GM18498 (cell line): ENCODE results near the gene PRKG1.

Experiments used
- ATAC-seq: cut with Tn5 transposase; IDR thresholded peaks from one replicate; pipeline ENCODE4 v1.9.1; 2021; ENCODE audit warnings: mild to moderate bottlenecking, moderate library complexity; ENCODE audit not compliant: unreplicated experiment

Gene PRKG1

DNA sequence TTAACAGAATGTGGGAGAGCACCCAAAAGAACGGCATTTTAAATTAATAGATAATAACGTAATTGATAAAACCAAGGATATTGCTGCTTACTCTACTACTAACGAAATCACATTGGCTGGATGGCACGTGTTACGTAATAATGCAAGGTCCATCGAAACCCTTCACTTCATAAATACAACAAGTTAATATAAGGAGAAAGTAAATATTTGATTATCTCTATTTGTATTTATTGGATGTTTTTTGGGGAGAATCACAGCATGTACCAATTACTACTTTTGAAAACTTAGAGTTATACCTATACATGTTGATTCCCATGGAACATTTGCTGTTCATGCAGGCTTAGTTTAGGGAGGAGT, 1.6 kb downstream of the PRKG1 start:
- no peak for ATAC-seq

- ATAC-seq, result no peak
Measured at GRCh38 chr10:51076299-51076841, 2.1 kb downstream of the PRKG1 start.

DNA sequence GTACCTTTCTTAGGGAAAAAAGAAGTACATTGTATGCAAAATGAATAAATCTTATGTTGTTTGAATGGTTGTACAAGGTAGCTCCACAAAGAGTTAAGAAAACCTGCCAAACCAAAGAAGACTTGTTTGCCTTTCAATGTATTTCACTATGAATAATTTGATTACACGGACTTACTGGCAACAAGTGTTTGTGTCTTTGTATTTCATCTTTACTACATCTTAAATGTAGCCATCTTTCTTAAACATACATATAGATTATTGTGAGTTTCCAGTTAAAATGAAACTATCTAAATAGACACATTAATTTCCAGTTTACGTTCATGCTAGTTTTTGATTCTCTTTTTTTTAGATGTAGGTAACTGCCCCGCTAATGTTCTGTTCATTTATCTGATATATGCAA, 2.8 kb downstream of the PRKG1 start:
- ATAC-seq, result no peak

GRCh38 chr10:51077507-51077906, 3.2 kb downstream of the PRKG1 start:
- no peak for ATAC-seq

DNA sequence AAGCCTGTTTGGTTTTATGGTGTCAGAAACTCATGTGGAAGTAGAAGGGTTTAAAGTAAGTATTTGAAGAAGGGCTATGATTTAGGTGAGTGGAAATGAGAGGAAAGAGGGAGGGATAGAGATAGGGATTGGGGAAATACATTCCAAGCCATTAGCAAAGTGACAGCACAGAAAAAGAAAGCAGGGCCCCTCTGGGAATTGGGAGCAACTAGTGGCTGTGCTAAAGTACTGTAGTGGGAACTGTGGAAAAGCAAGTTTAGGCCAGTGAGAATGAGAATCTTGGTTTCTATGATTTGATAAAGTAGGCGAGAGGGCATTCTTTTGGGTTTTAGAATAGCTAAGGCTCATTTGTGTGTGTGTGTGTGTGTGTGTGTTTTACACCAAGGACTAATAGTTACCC, 5.0 kb downstream of the PRKG1 start:
- no peak for ATAC-seq

DNA sequence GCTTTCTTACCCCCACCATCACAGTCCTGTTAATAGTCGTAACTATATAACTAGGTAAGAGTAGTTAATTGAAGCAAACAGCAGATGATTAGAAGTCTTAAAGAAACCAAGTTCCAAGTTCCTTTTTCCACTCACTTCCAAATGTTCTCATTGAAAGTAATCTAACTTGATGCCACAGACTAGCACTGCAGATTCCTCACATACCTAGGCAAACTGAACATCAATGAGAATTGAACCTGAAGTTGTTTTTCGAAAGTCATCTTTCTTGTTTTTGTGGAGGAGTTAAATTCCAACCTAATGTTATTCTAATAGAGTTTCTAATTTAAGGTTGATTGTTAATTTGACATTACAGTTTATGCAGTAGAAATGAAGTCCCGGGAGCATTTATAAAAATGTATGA, 5.5 kb downstream of the PRKG1 start:
- no peak for ATAC-seq

- no peak for ATAC-seq
Measured at GRCh38 chr10:51080311-51081006, 6.2 kb downstream of the PRKG1 start.

DNA sequence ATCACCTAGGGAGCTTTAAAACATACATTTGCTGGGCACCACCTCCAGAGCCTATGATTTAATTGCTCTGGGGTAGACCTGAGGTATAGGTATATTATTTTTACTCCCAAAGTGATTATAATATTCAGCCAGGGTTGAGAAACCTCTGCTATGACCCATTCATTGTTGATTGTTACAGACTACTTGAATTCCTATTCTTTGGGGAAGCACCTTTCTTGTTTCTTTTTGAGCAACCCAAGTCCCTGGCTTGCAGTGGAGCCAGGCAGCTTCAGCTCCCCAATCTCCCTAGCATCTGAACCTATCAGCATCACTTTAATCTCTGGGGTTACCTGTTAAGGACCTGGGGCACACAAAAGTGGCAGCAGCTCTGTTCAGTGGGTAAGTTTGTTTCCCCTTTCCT, 8.6 kb downstream of the PRKG1 start:
- no peak for ATAC-seq

DNA sequence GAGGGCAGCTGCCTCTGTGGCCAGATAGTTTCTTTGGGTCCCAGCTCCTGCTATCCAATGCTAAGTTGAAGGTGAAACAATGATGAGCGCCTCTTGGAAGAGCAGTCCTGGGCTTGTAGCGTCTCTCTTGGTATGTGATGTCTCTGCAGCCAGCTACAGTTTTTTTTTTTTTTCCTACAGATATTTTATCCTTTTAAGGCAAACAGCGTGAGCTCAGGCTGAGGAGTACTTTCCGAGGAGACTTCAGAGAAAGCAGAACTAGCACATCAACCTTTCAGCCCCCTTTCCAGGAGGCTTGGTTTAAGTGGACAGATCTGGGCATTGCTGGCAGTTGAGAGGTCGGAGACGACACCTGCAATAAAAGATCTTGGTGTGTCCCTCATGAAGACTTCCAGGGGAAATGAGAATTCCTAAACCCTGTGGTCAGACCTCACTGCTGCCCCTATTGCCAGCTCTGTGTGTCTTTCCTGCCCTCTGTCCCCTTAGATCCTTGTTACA, 9.1 kb downstream of the PRKG1 start:
- ATAC-seq, result no peak

- ATAC-seq, result no peak
Measured at GRCh38 chr10:51085204-51085603, 10.9 kb downstream of the PRKG1 start.

DNA sequence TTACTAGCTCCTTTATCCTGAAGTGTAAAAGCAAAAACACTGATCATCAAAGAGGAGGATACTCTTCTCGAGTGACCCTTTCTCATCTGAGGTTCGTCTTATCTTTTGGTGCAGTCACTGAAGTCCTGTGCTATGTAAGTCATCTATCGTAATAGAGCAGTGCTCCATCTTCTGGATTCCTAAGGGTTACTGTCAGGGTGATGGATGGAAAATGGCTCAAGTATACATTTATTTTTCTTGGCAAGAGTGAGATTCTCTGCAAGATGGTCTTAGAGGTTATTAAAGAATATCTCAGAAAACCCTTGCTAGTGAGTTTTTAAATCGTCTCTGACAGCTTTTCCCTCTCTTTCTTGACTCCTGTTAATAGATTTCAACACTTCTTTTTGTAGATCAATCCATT, 12.4 kb downstream of the PRKG1 start:
- ATAC-seq, result no peak

GRCh38 chr10:51087114-51087513, 12.8 kb downstream of the PRKG1 start:
- ATAC-seq, result no peak

GRCh38 chr10:51090190-51090589, 15.9 kb downstream of the PRKG1 start:
- ATAC-seq, result no peak

GRCh38 chr10:51092402-51092801, 18.1 kb downstream of the PRKG1 start:
- ATAC-seq, result no peak

DNA sequence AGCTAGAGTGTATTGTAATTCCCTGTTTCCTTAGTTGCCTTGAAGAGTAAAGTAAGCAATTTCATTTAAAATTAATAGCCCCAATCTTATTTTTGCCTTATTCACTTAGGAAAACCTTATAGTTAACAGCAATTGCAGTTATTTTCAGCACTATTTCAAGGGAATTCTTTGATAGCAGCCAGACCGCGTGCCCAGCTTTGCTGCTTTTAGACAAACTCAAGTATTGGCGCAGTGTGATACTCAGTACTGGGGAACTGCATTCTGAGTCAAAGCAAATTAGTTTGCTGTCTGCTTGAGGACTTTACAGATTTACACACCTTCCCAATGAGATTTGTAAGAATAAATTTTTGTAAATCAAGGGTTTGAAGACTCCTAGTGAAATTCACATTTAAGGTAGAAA, 21.2 kb downstream of the PRKG1 start:
- no peak for ATAC-seq

DNA sequence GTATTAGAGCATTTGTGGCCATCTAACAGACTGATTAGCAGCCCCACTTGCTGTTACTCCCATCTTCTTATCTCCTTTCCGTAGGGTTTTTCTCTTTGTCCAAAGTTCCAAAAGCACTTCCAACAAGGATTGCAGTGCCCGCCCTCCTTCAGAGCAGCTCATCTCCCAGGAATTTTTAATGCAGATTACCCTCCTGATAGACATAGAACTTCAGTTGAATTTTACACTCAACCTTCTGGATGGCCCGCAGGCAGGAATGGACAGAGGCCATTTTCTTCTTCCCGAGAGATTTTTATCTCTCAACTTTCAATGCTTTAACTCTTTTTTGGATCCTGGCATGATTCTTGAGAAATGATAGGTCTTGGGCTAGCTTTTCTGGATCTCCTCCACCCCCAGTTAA, 23.3 kb downstream of the PRKG1 start:
- no peak for ATAC-seq

DNA sequence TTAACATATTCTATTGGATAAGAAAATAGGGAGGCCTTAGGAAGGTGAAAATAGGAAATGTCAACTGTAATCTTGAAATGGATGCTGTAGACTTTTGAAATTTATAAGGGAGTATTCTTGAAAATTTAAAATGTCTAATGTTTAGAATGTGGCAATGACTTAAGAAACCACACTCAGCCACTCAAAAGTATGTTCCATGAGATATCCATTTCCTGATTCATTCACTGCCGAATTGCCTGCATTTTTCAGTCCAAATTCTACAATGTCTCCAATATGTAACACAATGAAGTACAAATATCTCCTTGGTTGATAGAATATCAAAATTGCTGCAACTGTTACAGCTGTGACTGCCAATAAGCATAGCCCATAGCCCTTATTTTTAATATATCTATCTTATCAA, 25.9 kb downstream of the PRKG1 start:
- ATAC-seq, result no peak

DNA sequence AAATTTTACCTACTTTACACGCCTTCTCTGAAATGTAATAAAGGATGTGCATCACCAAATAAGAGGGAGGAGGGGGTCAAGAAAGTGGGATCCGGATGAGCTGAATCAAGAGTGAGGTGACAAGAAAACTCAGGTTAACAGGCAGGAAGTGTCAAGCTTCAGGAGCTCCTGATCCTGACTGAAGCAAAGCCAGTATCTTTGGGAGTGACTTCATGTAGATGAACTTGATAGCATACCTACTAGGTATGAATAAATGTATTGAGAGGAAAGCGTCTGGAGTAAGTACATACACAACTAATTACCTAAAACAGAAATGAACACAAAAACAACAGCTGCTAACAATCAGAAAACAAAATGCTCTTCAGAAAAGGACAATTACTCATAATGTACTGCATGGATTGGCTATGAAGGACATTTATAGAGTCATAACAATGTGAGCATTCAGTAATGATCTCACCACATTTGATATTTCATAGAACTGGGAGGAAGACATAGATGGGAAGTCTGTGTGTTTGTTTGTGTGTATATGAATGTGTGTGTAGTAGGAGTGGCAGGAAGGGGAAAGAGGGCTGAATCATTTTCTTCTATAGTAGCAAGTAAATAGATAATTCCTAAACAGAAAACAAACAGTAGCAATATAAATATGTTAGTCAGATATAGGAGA, 29.4 kb downstream of the PRKG1 start:
- no peak for ATAC-seq

DNA sequence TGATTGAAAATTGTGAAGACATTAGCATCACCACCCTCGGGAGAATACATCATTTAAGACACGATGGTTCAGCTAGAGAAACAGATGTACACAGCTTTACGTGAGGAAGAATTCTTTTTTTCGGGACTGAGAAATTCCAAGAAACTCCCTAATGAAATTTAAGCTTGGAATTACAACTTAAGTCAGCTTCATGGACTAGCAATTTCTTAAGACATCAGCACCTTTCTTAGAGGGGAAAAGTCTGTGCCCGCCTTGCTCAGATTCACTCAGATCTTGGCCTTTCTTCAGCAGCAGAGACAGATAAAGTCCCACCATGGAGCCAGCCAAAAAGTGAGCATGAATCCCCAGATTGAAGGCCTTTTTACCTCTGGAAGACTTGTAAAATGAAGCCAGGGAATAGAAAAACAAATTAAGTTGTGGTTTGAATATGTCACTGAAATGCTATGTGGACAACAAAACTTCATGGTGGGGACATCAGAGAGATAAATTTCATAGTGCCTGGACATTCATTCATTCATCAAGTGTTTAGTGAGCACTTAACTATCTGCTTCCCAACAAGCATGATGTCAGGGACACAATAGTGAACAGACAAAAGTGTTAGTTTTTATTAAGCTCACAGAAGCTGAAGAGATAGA, 32.1 kb downstream of the PRKG1 start:
- no peak for ATAC-seq

GRCh38 chr10:51108406-51108805, 34.1 kb downstream of the PRKG1 start:
- ATAC-seq, result no peak

DNA sequence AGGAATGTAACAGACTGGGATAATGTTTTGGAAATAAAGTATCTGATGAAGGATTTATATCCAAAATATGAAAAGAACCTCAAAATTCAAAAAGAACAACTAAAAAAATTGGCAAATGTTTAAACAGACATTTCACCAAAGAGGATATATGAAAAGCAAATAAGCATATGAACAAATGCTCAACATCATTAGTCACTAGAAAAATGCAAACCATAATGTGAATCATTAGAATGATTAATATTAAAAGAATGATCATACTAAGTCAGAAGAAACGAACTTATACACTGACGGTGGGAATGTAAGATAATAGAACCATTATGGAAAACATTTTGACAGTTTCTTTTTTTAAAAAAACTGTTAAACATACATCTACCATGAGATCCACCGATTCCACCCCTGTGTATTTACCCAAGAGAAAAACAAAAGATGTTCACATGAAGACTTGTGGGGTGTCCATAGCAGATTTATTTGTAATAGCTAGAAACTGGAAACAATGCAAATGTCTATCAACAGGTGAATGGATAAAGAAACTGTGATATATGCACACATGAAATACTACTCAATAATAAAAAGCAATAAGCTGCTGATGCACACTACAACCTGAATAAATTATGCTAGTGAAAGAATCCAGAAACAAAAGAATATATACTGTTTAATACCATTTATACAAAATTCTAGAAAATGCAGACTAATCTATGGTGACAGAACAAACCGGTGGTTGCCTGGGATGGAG, 35.7 kb downstream of the PRKG1 start:
- no peak for ATAC-seq
